AG09309 (cell line): Measurements from ENCODE around the gene SHCBP1L.

Source experiments
- DNase-seq: peaks from one replicate; pipeline ENCODE4 v3.0.0-alpha.2; 2010; ENCODE audit warnings: low read depth
- H3K4me3 ChIP-seq: 2 replicates; pipeline ENCODE4 v1.5.1; 2011; ENCODE audit warnings: mild to moderate bottlenecking, low read depth, low read length, moderate library complexity; ENCODE audit not compliant: control insufficient read depth
- TF ChIP-seq, protein P1 (sequence below): IDR thresholded peaks from 2 replicates; pipeline ENCODE4 v1.5.1; 2011; ENCODE audit warnings: mild to moderate bottlenecking, low read depth, low read length, inconsistent platforms; ENCODE audit not compliant: insufficient read depth, control insufficient read depth; ENCODE audit errors: missing control alignments

The SHCBP1L gene

DNA sequence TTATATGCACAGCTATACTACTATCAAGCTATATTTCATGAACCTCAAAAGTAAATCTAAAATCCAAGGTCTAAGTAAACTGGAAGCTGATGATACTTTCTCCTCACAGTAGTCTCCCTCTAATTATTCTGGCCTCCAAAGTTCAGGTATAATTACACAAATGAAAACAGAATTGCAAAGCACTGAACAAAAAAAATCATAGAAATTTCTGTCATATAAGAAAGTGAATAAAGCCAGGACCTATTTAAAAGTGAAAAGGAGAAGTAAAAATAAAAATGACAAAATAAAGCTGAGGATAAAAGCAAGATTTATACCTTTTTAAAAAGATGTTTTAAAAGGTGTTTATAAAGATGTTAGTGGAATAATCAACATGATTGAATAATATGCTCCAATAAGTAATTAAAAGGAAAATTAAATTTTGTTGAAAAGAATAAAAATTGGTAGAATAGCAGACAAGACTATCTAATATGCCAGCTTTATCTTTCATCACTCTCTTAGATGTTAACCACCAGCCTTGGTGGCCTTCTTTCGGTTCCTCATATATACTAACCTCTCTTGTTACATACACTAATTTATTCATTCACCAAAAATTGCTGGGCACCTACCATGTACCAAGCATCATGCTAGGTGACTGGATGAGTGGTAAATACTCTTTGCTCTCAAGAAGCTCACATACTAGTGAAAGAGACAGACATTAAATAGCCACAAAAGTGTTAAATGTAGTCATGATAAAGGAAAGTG, 25.1 kb downstream of the SHCBP1L start:
- TF ChIP-seq, protein P1, sequence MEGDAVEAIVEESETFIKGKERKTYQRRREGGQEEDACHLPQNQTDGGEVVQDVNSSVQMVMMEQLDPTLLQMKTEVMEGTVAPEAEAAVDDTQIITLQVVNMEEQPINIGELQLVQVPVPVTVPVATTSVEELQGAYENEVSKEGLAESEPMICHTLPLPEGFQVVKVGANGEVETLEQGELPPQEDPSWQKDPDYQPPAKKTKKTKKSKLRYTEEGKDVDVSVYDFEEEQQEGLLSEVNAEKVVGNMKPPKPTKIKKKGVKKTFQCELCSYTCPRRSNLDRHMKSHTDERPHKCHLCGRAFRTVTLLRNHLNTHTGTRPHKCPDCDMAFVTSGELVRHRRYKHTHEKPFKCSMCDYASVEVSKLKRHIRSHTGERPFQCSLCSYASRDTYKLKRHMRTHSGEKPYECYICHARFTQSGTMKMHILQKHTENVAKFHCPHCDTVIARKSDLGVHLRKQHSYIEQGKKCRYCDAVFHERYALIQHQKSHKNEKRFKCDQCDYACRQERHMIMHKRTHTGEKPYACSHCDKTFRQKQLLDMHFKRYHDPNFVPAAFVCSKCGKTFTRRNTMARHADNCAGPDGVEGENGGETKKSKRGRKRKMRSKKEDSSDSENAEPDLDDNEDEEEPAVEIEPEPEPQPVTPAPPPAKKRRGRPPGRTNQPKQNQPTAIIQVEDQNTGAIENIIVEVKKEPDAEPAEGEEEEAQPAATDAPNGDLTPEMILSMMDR, result no peak
- no peak overlapping the region for H3K4me3 ChIP-seq
- DNase-seq, result no peak

DNA sequence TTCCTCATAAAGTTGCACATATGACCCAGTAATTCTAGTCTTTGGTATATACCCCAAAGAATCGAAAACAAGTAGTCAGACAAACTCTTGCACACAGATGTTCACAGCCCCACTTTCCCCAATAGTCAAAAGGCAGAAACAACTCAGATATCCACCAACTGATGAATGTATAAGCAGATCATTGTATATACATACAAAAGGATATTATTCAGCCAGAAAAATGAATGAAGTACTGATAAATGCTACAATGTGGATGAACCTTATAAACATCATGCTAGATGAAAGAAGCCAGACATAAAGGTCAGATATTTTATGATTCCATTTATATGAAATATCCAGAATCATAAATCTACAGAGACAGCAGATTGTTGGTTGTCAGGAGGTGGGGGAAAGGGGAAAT, 27.3 kb downstream of the SHCBP1L start:
- no peak for DNase-seq
- TF ChIP-seq, protein P1, result no peak
- no peak overlapping the region for H3K4me3 ChIP-seq

- TF ChIP-seq, protein P1, result no peak
- no peak overlapping the region for H3K4me3 ChIP-seq
- no peak for DNase-seq
Measured at GRCh38 chr1:182917378-182917777, 35.6 kb downstream of the SHCBP1L start.

- H3K4me3 ChIP-seq, result no peak overlapping the region
- DNase-seq, result no peak
- TF ChIP-seq, protein P1, result no peak
Measured at GRCh38 chr1:182913401-182913800, 39.6 kb downstream of the SHCBP1L start.

- TF ChIP-seq, protein P1, result no peak
- no peak for DNase-seq
- no peak overlapping the region for H3K4me3 ChIP-seq
Measured at GRCh38 chr1:182910143-182910542, 42.8 kb downstream of the SHCBP1L start.

DNA sequence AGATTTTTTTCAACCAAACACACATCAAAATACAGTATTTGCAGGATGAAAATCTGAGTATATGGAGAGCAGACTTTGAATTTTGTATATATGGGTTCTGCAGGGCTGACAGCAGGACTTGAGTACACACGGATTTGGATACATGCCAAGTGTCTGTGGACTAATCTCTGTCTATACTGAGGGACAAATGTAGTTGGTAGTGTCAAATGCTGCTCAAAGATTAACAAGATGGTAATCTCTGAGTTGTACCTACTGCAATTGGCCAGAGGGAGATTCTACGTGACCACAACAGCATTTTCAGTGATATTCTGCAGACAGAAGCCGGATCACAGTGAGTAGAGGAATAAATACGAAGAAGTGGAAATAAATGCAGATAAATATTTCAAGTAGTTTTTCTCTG, 43.4 kb downstream of the SHCBP1L start:
- H3K4me3 ChIP-seq, result no peak overlapping the region
- TF ChIP-seq, protein P1, result no peak
- no peak for DNase-seq
